GM23338 (cell line): Measurements from ENCODE around the gene VRK3. TPM values are rescaled to one million over a fixed set of nuclear protein-coding genes. Genes with fewer than 3 reads are reported as not detected.

Source experiments
- ATAC-seq: fragments of 200-7000 bp; cut with Tn5 transposase; 3 replicates; pipeline ENCODE4 v1.9.1; 2020
- DNase-seq: peaks from one replicate; pipeline ENCODE4 v3.0.0-alpha.2; 2015; ENCODE audit warnings: low spot score
- H2AFZ ChIP-seq: fragments of 200-600 bp; sonication (generic); 2 replicates; pipeline ENCODE4 v1.8.0; 2016; ENCODE audit warnings: antibody characterized with exemption, mild to moderate bottlenecking, moderate library complexity
- H3F3A ChIP-seq: fragments of 200-600 bp; sonication (generic); replicated peaks from 2 replicates; pipeline ENCODE4 v1.8.0; 2017; ENCODE audit warnings: antibody characterized with exemption, mixed run types, low read depth
- H3K27ac ChIP-seq: fragments of 200-600 bp; sonication (generic); 2 replicates; pipeline ENCODE4 v1.6.1; 2016; ENCODE audit warnings: low read depth
- H3K27me3 ChIP-seq: fragments of 200-600 bp; sonication (generic); 2 replicates; pipeline ENCODE4 v1.8.0; 2016; ENCODE audit warnings: mild to moderate bottlenecking, mixed run types, moderate library complexity; ENCODE audit not compliant: insufficient read depth
- H3K36me3 ChIP-seq: fragments of 200-600 bp; sonication (generic); 2 replicates; pipeline ENCODE4 v1.8.0; 2016; ENCODE audit warnings: mild to moderate bottlenecking; ENCODE audit not compliant: insufficient read depth
- H3K4me1 ChIP-seq: fragments of 200-600 bp; sonication (generic); 2 replicates; pipeline ENCODE4 v1.8.0; 2016; ENCODE audit warnings: mild to moderate bottlenecking, moderate library complexity; ENCODE audit not compliant: insufficient read depth
- H3K4me2 ChIP-seq: fragments of 200-600 bp; sonication (generic); 2 replicates; pipeline ENCODE4 v1.7.1; 2017; ENCODE audit warnings: mixed run types
- H3K4me3 ChIP-seq: fragments of 200-600 bp; sonication (generic); 2 replicates; pipeline ENCODE4 v1.6.1; 2016; ENCODE audit warnings: mixed run types
- H3K79me2 ChIP-seq: fragments of 200-600 bp; sonication (generic); replicated peaks from 2 replicates; pipeline ENCODE4 v1.8.0; 2017; ENCODE audit warnings: mild to moderate bottlenecking; ENCODE audit not compliant: insufficient read depth
- H3K9me2 ChIP-seq: fragments of 200-600 bp; sonication (generic); 2 replicates; pipeline ENCODE4 v1.8.0; 2017; ENCODE audit not compliant: insufficient read depth
- H4K20me1 ChIP-seq: fragments of 200-600 bp; sonication (generic); replicated peaks from 2 replicates; pipeline ENCODE4 v1.8.0; 2017; ENCODE audit warnings: mild to moderate bottlenecking; ENCODE audit not compliant: insufficient read depth
- H3K27ac Mint-ChIP-seq: 2 replicates; pipeline ENCODE4 v1.8.0; 2020; ENCODE audit warnings: inconsistent platforms, mild to moderate bottlenecking, moderate library complexity, mixed read lengths
- H3K27me3 Mint-ChIP-seq: 3 replicates; pipeline ENCODE4 v1.8.0; 2022; ENCODE audit warnings: low read depth, mild to moderate bottlenecking, moderate library complexity, mixed read lengths, inconsistent platforms; ENCODE audit not compliant: insufficient read depth, poor library complexity
- H3K36me3 Mint-ChIP-seq: 3 replicates; pipeline ENCODE4 v1.8.0; 2021; ENCODE audit warnings: low read depth, mild to moderate bottlenecking, inconsistent platforms, moderate library complexity, mixed read lengths
- H3K4me1 Mint-ChIP-seq: 3 replicates; pipeline ENCODE4 v1.8.0; 2020; ENCODE audit warnings: mild to moderate bottlenecking, inconsistent platforms, mixed read lengths
- H3K4me3 Mint-ChIP-seq: 3 replicates; pipeline ENCODE4 v1.8.0; 2021; ENCODE audit warnings: moderate library complexity, mild to moderate bottlenecking, inconsistent platforms, mixed read lengths
- H3K9me3 Mint-ChIP-seq: 3 replicates; pipeline ENCODE4 v1.8.0; 2020; ENCODE audit warnings: moderate library complexity, mild to moderate bottlenecking, inconsistent platforms, mixed read lengths
- CREB1 ChIP-seq: fragments of 250-450 bp; sonication (Bioruptor Pico); IDR thresholded peaks from 2 replicates; pipeline ENCODE4 v1.5.0; 2020; ENCODE audit warnings: low read depth, mild to moderate bottlenecking, moderate library complexity
- EZH2 ChIP-seq: fragments of 200-600 bp; sonication (generic); IDR thresholded peaks from one replicate; pipeline ENCODE4 v1.8.0; 2017; ENCODE audit warnings: antibody characterized with exemption, mild to moderate bottlenecking, low read depth; ENCODE audit not compliant: unreplicated experiment
- EZH2phosphoT487 ChIP-seq: fragments of 200-600 bp; sonication (generic); IDR thresholded peaks from one replicate; pipeline ENCODE4 v1.8.1; 2018; ENCODE audit warnings: antibody characterized with exemption; ENCODE audit not compliant: unreplicated experiment
- JUNB ChIP-seq: IDR thresholded peaks from one replicate; pipeline ENCODE4 v1.6.1; 2016; ENCODE audit warnings: antibody characterized with exemption; ENCODE audit not compliant: unreplicated experiment
- NANOG ChIP-seq: IDR thresholded peaks from 2 replicates; pipeline ENCODE4 v1.6.1; 2016; ENCODE audit warnings: antibody characterized with exemption, borderline replicate concordance
- POLR2AphosphoS5 ChIP-seq: IDR thresholded peaks from 2 replicates; pipeline ENCODE4 v1.6.1; 2016; ENCODE audit warnings: antibody characterized with exemption, low read depth
- STAT1 ChIP-seq: IDR thresholded peaks from one replicate; pipeline ENCODE4 v1.6.1; 2016; ENCODE audit warnings: antibody characterized with exemption; ENCODE audit not compliant: unreplicated experiment
- ZNF114 ChIP-seq: fragments of 250-450 bp; sonication (Bioruptor Pico); IDR thresholded peaks from 2 replicates; pipeline ENCODE4 v1.5.0; 2020; ENCODE audit warnings: mild to moderate bottlenecking, moderate library complexity
- polyA plus RNA-seq: library from polyadenylated mRNA; unstranded; fragments of >200 nt; fragmentation: Nextera tagmentation; extraction: Ambion mirVana; gene quantifications from 2 replicates; pipeline ENCODE4 v1.2.1, GENCODE V29; 2016
- total RNA-seq: library from RNA; depleted of rRNA; stranded (reverse); fragments of >200 nt; shearing (Covaris generic); gene quantifications from 2 replicates; pipeline ENCODE4 v1.2.3, GENCODE V29; 2014
- TF ChIP-seq, protein P1 (sequence below): IDR thresholded peaks from one replicate; pipeline ENCODE4 v1.6.1; 2018; ENCODE audit warnings: antibody characterized with exemption; ENCODE audit not compliant: unreplicated experiment
- TF ChIP-seq, protein P2 (sequence below): fragments of 250-450 bp; sonication (Bioruptor Pico); IDR thresholded peaks from 2 replicates; pipeline ENCODE4 v1.5.0; 2020; ENCODE audit warnings: mild to moderate bottlenecking, moderate library complexity

The VRK3 gene
- total and polyA plus RNA-seq, 2 experiments from 2014 or later: 17.4 to 29.1 TPM

- Histone ChIP-seq H3F3A (no peaks in the 10 kb centered on the region), H4K20me1 (no peaks in the 10 kb centered on the region), H3K4me1 (no peaks in the 10 kb centered on the region), H3K4me3 (no peak overlapping the region), H3K79me2 (no peaks in the 10 kb centered on the region), H3K27me3 (no peaks in the 10 kb centered on the region), H3K27ac (no peak overlapping the region), H2AFZ (no peak overlapping the region), H3K4me2 (no peak overlapping the region), H3K9me2 (no peaks in the 10 kb centered on the region), H3K36me3 (no peaks in the 10 kb centered on the region)
- Mint-ChIP-seq H3K27me3 (peaks cover 10% of the 10 kb centered on the region), H3K36me3 (peaks cover 24% of the 10 kb centered on the region), H3K9me3 (peaks cover 87% of the 10 kb centered on the region), H3K27ac (no peak overlapping the region), H3K4me1 (no peaks in the 10 kb centered on the region), H3K4me3 (no peak overlapping the region)
- TF ChIP-seq EZH2phosphoT487 (no peak), STAT1 (no peak), ZNF114 (CRISPR knock-in tag) (no peak), POLR2AphosphoS5 (no peak), CREB1 (no peak), NANOG (no peak)
- TF ChIP-seq, protein P1, sequence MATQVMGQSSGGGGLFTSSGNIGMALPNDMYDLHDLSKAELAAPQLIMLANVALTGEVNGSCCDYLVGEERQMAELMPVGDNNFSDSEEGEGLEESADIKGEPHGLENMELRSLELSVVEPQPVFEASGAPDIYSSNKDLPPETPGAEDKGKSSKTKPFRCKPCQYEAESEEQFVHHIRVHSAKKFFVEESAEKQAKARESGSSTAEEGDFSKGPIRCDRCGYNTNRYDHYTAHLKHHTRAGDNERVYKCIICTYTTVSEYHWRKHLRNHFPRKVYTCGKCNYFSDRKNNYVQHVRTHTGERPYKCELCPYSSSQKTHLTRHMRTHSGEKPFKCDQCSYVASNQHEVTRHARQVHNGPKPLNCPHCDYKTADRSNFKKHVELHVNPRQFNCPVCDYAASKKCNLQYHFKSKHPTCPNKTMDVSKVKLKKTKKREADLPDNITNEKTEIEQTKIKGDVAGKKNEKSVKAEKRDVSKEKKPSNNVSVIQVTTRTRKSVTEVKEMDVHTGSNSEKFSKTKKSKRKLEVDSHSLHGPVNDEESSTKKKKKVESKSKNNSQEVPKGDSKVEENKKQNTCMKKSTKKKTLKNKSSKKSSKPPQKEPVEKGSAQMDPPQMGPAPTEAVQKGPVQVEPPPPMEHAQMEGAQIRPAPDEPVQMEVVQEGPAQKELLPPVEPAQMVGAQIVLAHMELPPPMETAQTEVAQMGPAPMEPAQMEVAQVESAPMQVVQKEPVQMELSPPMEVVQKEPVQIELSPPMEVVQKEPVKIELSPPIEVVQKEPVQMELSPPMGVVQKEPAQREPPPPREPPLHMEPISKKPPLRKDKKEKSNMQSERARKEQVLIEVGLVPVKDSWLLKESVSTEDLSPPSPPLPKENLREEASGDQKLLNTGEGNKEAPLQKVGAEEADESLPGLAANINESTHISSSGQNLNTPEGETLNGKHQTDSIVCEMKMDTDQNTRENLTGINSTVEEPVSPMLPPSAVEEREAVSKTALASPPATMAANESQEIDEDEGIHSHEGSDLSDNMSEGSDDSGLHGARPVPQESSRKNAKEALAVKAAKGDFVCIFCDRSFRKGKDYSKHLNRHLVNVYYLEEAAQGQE: no peak
- DNase-seq (no peak), ATAC-seq (no peak)
Observed at GRCh38 chr19:50058425-50058824, 33.3 kb upstream of the VRK3 start.

DNA sequence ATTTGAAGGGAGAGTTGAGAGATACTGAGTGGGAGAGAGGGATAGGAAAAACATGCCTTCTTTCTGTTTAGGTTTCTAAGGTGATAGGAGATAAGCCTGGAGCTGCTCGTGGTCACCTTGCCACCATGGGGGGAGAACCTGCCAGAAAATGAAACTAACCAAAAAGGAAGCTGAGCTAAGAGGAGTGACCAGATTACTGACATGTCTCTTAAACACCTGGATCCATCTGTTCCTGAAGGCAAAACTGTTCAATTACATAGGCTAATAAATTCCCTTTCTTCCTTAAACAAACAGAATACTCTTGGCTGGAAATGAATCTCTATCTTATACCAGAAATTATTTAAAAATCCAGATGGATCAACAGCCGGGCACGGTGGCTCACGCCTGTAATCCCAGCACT, 27.9 kb upstream of the VRK3 start:
- H3K4me3 ChIP-seq: no peak overlapping the region
- no peaks in the 10 kb centered on the region for H3K36me3 ChIP-seq
- no peaks in the 10 kb centered on the region for H3K9me2 ChIP-seq
- H3K4me2 ChIP-seq: no peak overlapping the region
- H4K20me1 ChIP-seq: no peaks in the 10 kb centered on the region
- H3K79me2 ChIP-seq: no peaks in the 10 kb centered on the region
- Mint-ChIP-seq H3K36me3 (peaks cover 32% of the 10 kb centered on the region), H3K27ac (no peak overlapping the region), H3K27me3 (peaks cover 3% of the 10 kb centered on the region), H3K4me3 (no peak overlapping the region), H3K9me3 (peaks cover 92% of the 10 kb centered on the region), H3K4me1 (no peaks in the 10 kb centered on the region)
- H3K27me3 ChIP-seq: no peaks in the 10 kb centered on the region
- H2AFZ ChIP-seq: no peak overlapping the region
- ATAC-seq (no peak), DNase-seq (no peak)
- H3K27ac ChIP-seq: no peak overlapping the region
- no peaks in the 10 kb centered on the region for H3F3A ChIP-seq
- no peaks in the 10 kb centered on the region for H3K4me1 ChIP-seq
- TF ChIP-seq CREB1 (no peak), NANOG (no peak), EZH2 (no peak), EZH2phosphoT487 (no peak), STAT1 (no peak), JUNB (no peak)
- TF ChIP-seq, protein P2, sequence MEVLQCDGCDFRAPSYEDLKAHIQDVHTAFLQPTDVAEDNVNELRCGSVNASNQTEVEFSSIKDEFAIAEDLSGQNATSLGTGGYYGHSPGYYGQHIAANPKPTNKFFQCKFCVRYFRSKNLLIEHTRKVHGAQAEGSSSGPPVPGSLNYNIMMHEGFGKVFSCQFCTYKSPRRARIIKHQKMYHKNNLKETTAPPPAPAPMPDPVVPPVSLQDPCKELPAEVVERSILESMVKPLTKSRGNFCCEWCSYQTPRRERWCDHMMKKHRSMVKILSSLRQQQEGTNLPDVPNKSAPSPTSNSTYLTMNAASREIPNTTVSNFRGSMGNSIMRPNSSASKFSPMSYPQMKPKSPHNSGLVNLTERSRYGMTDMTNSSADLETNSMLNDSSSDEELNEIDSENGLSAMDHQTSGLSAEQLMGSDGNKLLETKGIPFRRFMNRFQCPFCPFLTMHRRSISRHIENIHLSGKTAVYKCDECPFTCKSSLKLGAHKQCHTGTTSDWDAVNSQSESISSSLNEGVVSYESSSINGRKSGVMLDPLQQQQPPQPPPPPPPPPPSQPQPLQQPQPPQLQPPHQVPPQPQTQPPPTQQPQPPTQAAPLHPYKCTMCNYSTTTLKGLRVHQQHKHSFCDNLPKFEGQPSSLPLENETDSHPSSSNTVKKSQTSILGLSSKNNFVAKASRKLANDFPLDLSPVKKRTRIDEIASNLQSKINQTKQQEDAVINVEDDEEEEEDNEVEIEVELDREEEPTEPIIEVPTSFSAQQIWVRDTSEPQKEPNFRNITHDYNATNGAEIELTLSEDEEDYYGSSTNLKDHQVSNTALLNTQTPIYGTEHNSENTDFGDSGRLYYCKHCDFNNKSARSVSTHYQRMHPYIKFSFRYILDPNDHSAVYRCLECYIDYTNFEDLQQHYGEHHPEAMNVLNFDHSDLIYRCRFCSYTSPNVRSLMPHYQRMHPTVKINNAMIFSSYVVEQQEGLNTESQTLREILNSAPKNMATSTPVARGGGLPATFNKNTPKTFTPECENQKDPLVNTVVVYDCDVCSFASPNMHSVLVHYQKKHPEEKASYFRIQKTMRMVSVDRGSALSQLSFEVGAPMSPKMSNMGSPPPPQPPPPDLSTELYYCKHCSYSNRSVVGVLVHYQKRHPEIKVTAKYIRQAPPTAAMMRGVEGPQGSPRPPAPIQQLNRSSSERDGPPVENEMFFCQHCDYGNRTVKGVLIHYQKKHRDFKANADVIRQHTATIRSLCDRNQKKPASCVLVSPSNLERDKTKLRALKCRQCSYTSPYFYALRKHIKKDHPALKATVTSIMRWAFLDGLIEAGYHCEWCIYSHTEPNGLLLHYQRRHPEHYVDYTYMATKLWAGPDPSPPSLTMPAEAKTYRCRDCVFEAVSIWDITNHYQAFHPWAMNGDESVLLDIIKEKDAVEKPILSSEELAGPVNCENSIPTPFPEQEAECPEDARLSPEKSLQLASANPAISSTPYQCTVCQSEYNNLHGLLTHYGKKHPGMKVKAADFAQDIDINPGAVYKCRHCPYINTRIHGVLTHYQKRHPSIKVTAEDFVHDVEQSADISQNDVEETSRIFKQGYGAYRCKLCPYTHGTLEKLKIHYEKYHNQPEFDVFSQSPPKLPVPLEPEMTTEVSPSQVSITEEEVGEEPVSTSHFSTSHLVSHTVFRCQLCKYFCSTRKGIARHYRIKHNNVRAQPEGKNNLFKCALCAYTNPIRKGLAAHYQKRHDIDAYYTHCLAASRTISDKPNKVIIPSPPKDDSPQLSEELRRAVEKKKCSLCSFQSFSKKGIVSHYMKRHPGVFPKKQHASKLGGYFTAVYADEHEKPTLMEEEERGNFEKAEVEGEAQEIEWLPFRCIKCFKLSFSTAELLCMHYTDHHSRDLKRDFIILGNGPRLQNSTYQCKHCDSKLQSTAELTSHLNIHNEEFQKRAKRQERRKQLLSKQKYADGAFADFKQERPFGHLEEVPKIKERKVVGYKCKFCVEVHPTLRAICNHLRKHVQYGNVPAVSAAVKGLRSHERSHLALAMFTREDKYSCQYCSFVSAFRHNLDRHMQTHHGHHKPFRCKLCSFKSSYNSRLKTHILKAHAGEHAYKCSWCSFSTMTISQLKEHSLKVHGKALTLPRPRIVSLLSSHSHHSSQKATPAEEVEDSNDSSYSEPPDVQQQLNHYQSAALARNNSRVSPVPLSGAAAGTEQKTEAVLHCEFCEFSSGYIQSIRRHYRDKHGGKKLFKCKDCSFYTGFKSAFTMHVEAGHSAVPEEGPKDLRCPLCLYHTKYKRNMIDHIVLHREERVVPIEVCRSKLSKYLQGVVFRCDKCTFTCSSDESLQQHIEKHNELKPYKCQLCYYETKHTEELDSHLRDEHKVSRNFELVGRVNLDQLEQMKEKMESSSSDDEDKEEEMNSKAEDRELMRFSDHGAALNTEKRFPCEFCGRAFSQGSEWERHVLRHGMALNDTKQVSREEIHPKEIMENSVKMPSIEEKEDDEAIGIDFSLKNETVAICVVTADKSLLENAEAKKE: no peak
